ENCODE measurements around the gene CAMTA1. TPM values are rescaled to one million over a fixed set of nuclear protein-coding genes. Genes with fewer than 3 reads are reported as not detected.

The CAMTA1 gene
- total RNA-seq, 1 experiment from 2014 or later = 69.5 TPM

GRCh38 chr1:7749126-7749525, 963.9 kb downstream of the CAMTA1 start:
- RAD21 ChIA-PET (ENCODE audit: low non-redundant PET in 1 of 2, low total read pairs in 2 of 2, uncharacterized antibody in 2 of 2, unreplicated experiment in 2 of 2) = no interaction called here
- BruUV-seq (replicated peaks) = no TSS peak

More at GRCh38 chr1:7749126-7749525, 963.9 kb downstream of the CAMTA1 start:
- POLR2A ChIA-PET = no interaction called here
- Histone ChIP-seq H3K79me2 (ENCODE audit: insufficient read depth, low read length) (no peaks in the 10 kb centered on the region), H3K9ac (ENCODE audit: low read length) (no peak overlapping the region), H3K9me3 (ENCODE audit: control insufficient read depth in 1 of 2, insufficient read depth in 1 of 2, low read depth in 1 of 2, low read length in 2 of 2) (no peaks in the 10 kb centered on the region), H3K36me3 (ENCODE audit: control insufficient read depth in 1 of 2, insufficient read depth in 2 of 2, low read length in 2 of 2) (peaks cover 10 to 18% of the 10 kb centered on the region in 2 experiments), H4K20me1 (ENCODE audit: insufficient read depth) (no peaks in the 10 kb centered on the region), H3K4me1 (ENCODE audit: control insufficient read depth in 1 of 2, insufficient read depth in 2 of 2, low read length in 2 of 2) (no peaks in the 10 kb centered on the region), H2AFZ (ENCODE audit: low read depth, low read length, poor library complexity, severe bottlenecking) (no peak overlapping the region), H3K9me2 (ENCODE audit: insufficient read depth) (no peaks in the 10 kb centered on the region), H3K4me2 (ENCODE audit: low read length) (no peak overlapping the region), H3K4me3 (replicated peaks in 1 of 2; ENCODE audit: low read depth in 1 of 2, low read length in 2 of 2) (no peak overlapping the region), H3K27ac (ENCODE audit: low read depth, low read length) (no peak overlapping the region), H3K27me3 (ENCODE audit: insufficient read depth, low read length) (no peaks in the 10 kb centered on the region)
- TF ChIP-seq POLR2AphosphoS5 (IDR thresholded peaks at IDR 0.05; ENCODE audit: low read depth, low read length) (no peak), CTCF (IDR thresholded peaks at IDR 0.05 in 2 of 3, conservative IDR thresholded peaks at IDR 0.05 in 1 of 3; ENCODE audit: borderline replicate concordance in 1 of 3, insufficient read depth in 1 of 3, low read depth in 2 of 3, low read length in 2 of 3) (no peak), JUND (IDR thresholded peaks at IDR 0.05) (no peak), SRF (IDR thresholded peaks at IDR 0.05; ENCODE audit: low read depth) (no peak), FOSL1 (IDR thresholded peaks at IDR 0.05; ENCODE audit: low read depth) (no peak)
- TF ChIP-seq, protein P1, sequence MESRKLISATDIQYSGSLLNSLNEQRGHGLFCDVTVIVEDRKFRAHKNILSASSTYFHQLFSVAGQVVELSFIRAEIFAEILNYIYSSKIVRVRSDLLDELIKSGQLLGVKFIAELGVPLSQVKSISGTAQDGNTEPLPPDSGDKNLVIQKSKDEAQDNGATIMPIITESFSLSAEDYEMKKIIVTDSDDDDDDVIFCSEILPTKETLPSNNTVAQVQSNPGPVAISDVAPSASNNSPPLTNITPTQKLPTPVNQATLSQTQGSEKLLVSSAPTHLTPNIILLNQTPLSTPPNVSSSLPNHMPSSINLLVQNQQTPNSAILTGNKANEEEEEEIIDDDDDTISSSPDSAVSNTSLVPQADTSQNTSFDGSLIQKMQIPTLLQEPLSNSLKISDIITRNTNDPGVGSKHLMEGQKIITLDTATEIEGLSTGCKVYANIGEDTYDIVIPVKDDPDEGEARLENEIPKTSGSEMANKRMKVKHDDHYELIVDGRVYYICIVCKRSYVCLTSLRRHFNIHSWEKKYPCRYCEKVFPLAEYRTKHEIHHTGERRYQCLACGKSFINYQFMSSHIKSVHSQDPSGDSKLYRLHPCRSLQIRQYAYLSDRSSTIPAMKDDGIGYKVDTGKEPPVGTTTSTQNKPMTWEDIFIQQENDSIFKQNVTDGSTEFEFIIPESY (IDR thresholded peaks at IDR 0.05; ENCODE audit: extremely low read depth, insufficient replicate concordance, low read length) = no peak
- CTCF ChIA-PET = interaction anchor here (0.7 to 2.2 kb wide), 3 partner anchors 50 to 80 kb away, joined by 4 to 11 read pairs (median 5); no protein-coding TSS in a partner anchor
- intact Hi-C loops (cut with micrococcal nuclease) = no loop called here
- ATAC-seq (no peak), DNase-seq (ENCODE audit: low read depth, low spot score) (no peak)

All from HCT116 (cell line).